ENCODE results near the gene PPP1R14C.

PPP1R14C gene

GRCh38 chr6:150263765-150264404 lies 121.0 kb downstream of the PPP1R14C start:
- Histone ChIP-seq H3K36me3 (ENCODE audit: control insufficient read depth in 2 of 2, insufficient read depth in 2 of 2, low read length in 2 of 2) (no peaks in the 10 kb centered on the region), H3K4me3 (ENCODE audit: low read length in 2 of 2) (no peak overlapping the region), H3K9ac (ENCODE audit: low read length in 2 of 2) (no peak overlapping the region), H3K9me3 (ENCODE audit: control insufficient read depth in 2 of 2, low read length in 2 of 2) (no peaks in the 10 kb centered on the region), H3K4me1 (ENCODE audit: control insufficient read depth, insufficient read depth, low read length) (no peaks in the 10 kb centered on the region), H3K27ac (ENCODE audit: low read length) (no peak overlapping the region), H3K27me3 (ENCODE audit: control insufficient read depth in 1 of 2, insufficient read depth in 2 of 2, low read length in 2 of 2) (no peaks in the 10 kb centered on the region)

- Histone ChIP-seq H3K4me3 (ENCODE audit: low read length in 2 of 2) (no peak overlapping the region), H3K27me3 (ENCODE audit: control insufficient read depth in 1 of 2, insufficient read depth in 2 of 2, low read length in 2 of 2) (no peaks in the 10 kb centered on the region), H3K27ac (ENCODE audit: low read length) (no peak overlapping the region), H3K4me1 (ENCODE audit: control insufficient read depth, insufficient read depth, low read length) (no peaks in the 10 kb centered on the region), H3K9me3 (ENCODE audit: control insufficient read depth in 2 of 2, low read length in 2 of 2) (no peaks in the 10 kb centered on the region), H3K36me3 (ENCODE audit: control insufficient read depth in 2 of 2, insufficient read depth in 2 of 2, low read length in 2 of 2) (no peaks in the 10 kb centered on the region), H3K9ac (ENCODE audit: low read length in 2 of 2) (no peak overlapping the region)
These were observed 123.5 kb downstream of the PPP1R14C start for GRCh38 chr6:150266309-150266708.

- H3K4me1 ChIP-seq (ENCODE audit: control insufficient read depth, insufficient read depth, low read length) = no peaks in the 10 kb centered on the region
These were observed 124.3 kb downstream of the PPP1R14C start for GRCh38 chr6:150266963-150267685.

DNA sequence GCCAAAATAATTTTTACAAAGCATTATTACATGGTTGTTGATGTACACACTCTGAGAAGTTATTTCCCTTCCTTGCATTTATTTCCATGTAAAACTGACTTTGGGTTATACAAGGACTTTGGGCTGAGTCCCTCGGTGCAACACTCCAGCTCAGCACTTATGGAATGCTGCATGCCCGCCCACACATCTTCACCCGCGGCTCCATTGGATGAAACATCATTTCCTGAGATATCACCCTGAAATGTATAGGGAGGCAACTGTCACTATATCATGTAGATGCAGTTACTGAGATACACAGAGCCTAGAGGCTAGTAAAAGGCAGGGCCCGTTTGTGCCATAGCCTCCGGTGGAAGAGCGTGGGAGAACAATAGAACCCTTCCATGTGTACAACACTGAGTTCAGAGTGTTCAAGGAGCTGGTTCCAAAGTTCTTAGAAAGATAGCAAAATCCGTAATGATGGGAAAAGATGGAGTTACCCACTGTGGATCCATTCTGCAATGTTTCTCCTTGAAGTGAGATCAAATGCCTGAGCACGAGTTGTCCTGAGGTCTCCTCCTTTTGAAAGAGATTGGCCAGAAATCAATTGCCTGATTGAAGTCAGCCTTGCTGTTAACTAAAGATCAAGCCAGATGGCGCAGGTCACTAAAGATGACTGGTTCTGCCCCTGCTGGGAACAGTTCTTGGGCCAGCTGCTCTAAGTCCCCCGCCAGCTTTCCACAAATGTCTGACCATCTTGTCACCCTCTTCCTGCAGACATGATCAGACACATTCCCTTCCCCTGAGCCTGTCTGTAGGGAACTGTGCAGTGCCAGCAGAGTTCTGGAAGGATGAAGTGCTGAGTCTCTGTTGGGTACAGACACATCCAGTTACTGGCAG lies 125.1 kb downstream of the PPP1R14C start:
- Histone ChIP-seq H3K27me3 (ENCODE audit: control insufficient read depth in 1 of 2, insufficient read depth in 2 of 2, low read length in 2 of 2) (no peaks in the 10 kb centered on the region), H3K9ac (ENCODE audit: low read length in 2 of 2) (no peak overlapping the region), H3K4me3 (ENCODE audit: low read length in 2 of 2) (no peak overlapping the region), H3K36me3 (ENCODE audit: control insufficient read depth in 2 of 2, insufficient read depth in 2 of 2, low read length in 2 of 2) (no peaks in the 10 kb centered on the region), H3K9me3 (ENCODE audit: control insufficient read depth in 2 of 2, low read length in 2 of 2) (no peaks in the 10 kb centered on the region), H3K27ac (ENCODE audit: low read length) (no peak overlapping the region), H3K4me1 (ENCODE audit: control insufficient read depth, insufficient read depth, low read length) (no peaks in the 10 kb centered on the region)

More at GRCh38 chr6:150266963-150267685, 124.3 kb downstream of the PPP1R14C start:
- Histone ChIP-seq H3K27ac (ENCODE audit: low read length) (no peak overlapping the region), H3K36me3 (ENCODE audit: control insufficient read depth in 2 of 2, insufficient read depth in 2 of 2, low read length in 2 of 2) (no peaks in the 10 kb centered on the region), H3K27me3 (ENCODE audit: control insufficient read depth in 1 of 2, insufficient read depth in 2 of 2, low read length in 2 of 2) (no peaks in the 10 kb centered on the region), H3K4me3 (ENCODE audit: low read length in 2 of 2) (no peak overlapping the region), H3K9ac (ENCODE audit: low read length in 2 of 2) (no peak overlapping the region), H3K9me3 (ENCODE audit: control insufficient read depth in 2 of 2, low read length in 2 of 2) (no peaks in the 10 kb centered on the region)

DNA sequence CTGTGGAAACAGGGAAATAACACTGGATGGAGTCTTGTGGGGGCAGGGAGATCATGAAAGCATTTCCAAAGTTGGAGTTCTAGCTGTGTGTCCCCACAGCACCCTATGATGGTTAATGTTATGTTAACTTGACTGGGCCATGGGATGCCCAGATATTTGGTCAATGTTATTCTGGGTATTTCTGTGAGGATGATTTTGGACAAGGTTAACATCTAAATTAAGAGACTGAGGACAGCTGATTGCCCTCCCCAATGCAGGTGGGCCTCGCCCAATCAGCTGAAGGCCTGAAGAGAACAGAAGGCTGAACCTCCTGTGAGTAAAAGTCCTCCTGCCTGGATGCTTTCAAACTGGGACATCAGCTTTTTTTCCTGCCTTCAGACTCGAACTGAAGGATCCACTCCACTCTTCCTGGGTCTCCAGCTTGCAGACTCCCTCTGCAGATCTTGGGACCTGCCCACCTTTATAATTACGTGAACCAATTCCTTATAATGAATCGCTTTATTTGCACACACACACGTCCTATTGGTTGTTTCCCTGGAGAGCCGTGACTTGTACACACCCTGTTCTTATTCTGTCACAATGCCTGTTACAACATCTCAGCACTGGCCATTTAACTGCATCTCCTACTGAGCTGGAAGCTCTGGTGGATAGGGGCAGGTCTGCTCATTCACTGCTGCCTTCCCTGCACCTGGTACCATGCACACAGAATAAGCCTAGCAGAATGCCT lies 126.4 kb downstream of the PPP1R14C start:
- H3K36me3 ChIP-seq (ENCODE audit: control insufficient read depth in 2 of 2, insufficient read depth in 2 of 2, low read length in 2 of 2) = no peaks in the 10 kb centered on the region
- no peaks in the 10 kb centered on the region for H3K4me1 ChIP-seq (ENCODE audit: control insufficient read depth, insufficient read depth, low read length)
- H3K4me3 ChIP-seq (ENCODE audit: low read length in 2 of 2) = no peak overlapping the region
- no peaks in the 10 kb centered on the region for H3K9me3 ChIP-seq (ENCODE audit: control insufficient read depth in 2 of 2, low read length in 2 of 2)
- no peak overlapping the region for H3K9ac ChIP-seq (ENCODE audit: low read length in 2 of 2)
- no peak overlapping the region for H3K27ac ChIP-seq (ENCODE audit: low read length)
- H3K27me3 ChIP-seq (ENCODE audit: control insufficient read depth in 1 of 2, insufficient read depth in 2 of 2, low read length in 2 of 2) = peaks cover 0 to 2% of the 10 kb centered on the region in 2 donors

GRCh38 chr6:150269857-150270223 lies 127.0 kb downstream of the PPP1R14C start:
- peaks cover 0 to 2% of the 10 kb centered on the region in 2 donors for H3K27me3 ChIP-seq (ENCODE audit: control insufficient read depth in 1 of 2, insufficient read depth in 2 of 2, low read length in 2 of 2)
- no peak overlapping the region for H3K4me3 ChIP-seq (ENCODE audit: low read length in 2 of 2)
- no peak overlapping the region for H3K27ac ChIP-seq (ENCODE audit: low read length)
- H3K4me1 ChIP-seq (ENCODE audit: control insufficient read depth, insufficient read depth, low read length) = no peaks in the 10 kb centered on the region
- no peaks in the 10 kb centered on the region for H3K9me3 ChIP-seq (ENCODE audit: control insufficient read depth in 2 of 2, low read length in 2 of 2)
- no peak overlapping the region for H3K9ac ChIP-seq (ENCODE audit: low read length in 2 of 2)
- H3K36me3 ChIP-seq (ENCODE audit: control insufficient read depth in 2 of 2, insufficient read depth in 2 of 2, low read length in 2 of 2) = no peaks in the 10 kb centered on the region

- H3K9ac ChIP-seq (ENCODE audit: low read length in 2 of 2) = no peak overlapping the region
- no peaks in the 10 kb centered on the region for H3K9me3 ChIP-seq (ENCODE audit: control insufficient read depth in 2 of 2, low read length in 2 of 2)
- H3K27ac ChIP-seq (ENCODE audit: low read length) = no peak overlapping the region
- H3K27me3 ChIP-seq (ENCODE audit: control insufficient read depth in 1 of 2, insufficient read depth in 2 of 2, low read length in 2 of 2) = peaks cover 0 to 2% of the 10 kb centered on the region in 2 donors
- H3K4me1 ChIP-seq (ENCODE audit: control insufficient read depth, insufficient read depth, low read length) = no peaks in the 10 kb centered on the region
- H3K4me3 ChIP-seq (ENCODE audit: low read length in 2 of 2) = no peak overlapping the region
- no peaks in the 10 kb centered on the region for H3K36me3 ChIP-seq (ENCODE audit: control insufficient read depth in 2 of 2, insufficient read depth in 2 of 2, low read length in 2 of 2)
These were observed 127.6 kb downstream of the PPP1R14C start for GRCh38 chr6:150270330-150271052.

GRCh38 chr6:150271172-150271500 lies 128.3 kb downstream of the PPP1R14C start:
- H3K27me3 ChIP-seq (ENCODE audit: control insufficient read depth in 1 of 2, insufficient read depth in 2 of 2, low read length in 2 of 2) = peaks cover 0 to 2% of the 10 kb centered on the region in 2 donors
- no peak overlapping the region for H3K4me3 ChIP-seq (ENCODE audit: low read length in 2 of 2)
- H3K4me1 ChIP-seq (ENCODE audit: control insufficient read depth, insufficient read depth, low read length) = no peaks in the 10 kb centered on the region
- H3K27ac ChIP-seq (ENCODE audit: low read length) = no peak overlapping the region
- no peak overlapping the region for H3K9ac ChIP-seq (ENCODE audit: low read length in 2 of 2)
- H3K9me3 ChIP-seq (ENCODE audit: control insufficient read depth in 2 of 2, low read length in 2 of 2) = no peaks in the 10 kb centered on the region
- no peaks in the 10 kb centered on the region for H3K36me3 ChIP-seq (ENCODE audit: control insufficient read depth in 2 of 2, insufficient read depth in 2 of 2, low read length in 2 of 2)

- no peaks in the 10 kb centered on the region for H3K9me3 ChIP-seq (ENCODE audit: control insufficient read depth in 2 of 2, low read length in 2 of 2)
These were observed 128.8 kb downstream of the PPP1R14C start for GRCh38 chr6:150271501-150272263.

More at GRCh38 chr6:150271501-150272263, 128.8 kb downstream of the PPP1R14C start:
- no peak overlapping the region for H3K27ac ChIP-seq (ENCODE audit: low read length)
- H3K36me3 ChIP-seq (ENCODE audit: control insufficient read depth in 2 of 2, insufficient read depth in 2 of 2, low read length in 2 of 2) = no peaks in the 10 kb centered on the region
- peaks cover 0 to 2% of the 10 kb centered on the region in 2 donors for H3K27me3 ChIP-seq (ENCODE audit: control insufficient read depth in 1 of 2, insufficient read depth in 2 of 2, low read length in 2 of 2)
- no peak overlapping the region for H3K4me3 ChIP-seq (ENCODE audit: low read length in 2 of 2)
- no peaks in the 10 kb centered on the region for H3K4me1 ChIP-seq (ENCODE audit: control insufficient read depth, insufficient read depth, low read length)
- no peak overlapping the region for H3K9ac ChIP-seq (ENCODE audit: low read length in 2 of 2)

Measured in stomach smooth muscle (tissue), 2 donors.